ENCODE results near the gene CCDC138.

The CCDC138 gene

GRCh38 chr2:108925735-108926134 is 139.2 kb downstream of the CCDC138 start:
- WGBS, 2 experiments (ENCODE audit: insufficient coverage in 2 of 2): 86 to 94% methylated on average over 6 to 8 of the region's 8 CpGs
- H3K9me3 ChIP-seq (ENCODE audit: control insufficient read depth, low read length): no peaks in the 10 kb centered on the region
- no peak overlapping the region for H3K4me3 ChIP-seq (ENCODE audit: extremely low read depth, insufficient read depth, low read length, poor library complexity, severe bottlenecking)
- H3K36me3 ChIP-seq (ENCODE audit: control insufficient read depth, insufficient read depth, low read length): no peaks in the 10 kb centered on the region
- H3K27ac ChIP-seq (ENCODE audit: low read depth, low read length, severe bottlenecking): no peak overlapping the region
- no peaks in the 10 kb centered on the region for H3K4me1 ChIP-seq (ENCODE audit: control insufficient read depth, insufficient read depth, low read length, poor library complexity, severe bottlenecking)
